Measurements from ENCODE around the gene ASB1. TPM values are rescaled to one million over a fixed set of nuclear protein-coding genes. Genes with fewer than 3 reads are reported as not detected.

ASB1 gene
- total and polyA plus RNA-seq, 2 donors (not counting 1 experiment from before 2014, with no cell fraction given), result 19.3 to 40.6 TPM

DNA sequence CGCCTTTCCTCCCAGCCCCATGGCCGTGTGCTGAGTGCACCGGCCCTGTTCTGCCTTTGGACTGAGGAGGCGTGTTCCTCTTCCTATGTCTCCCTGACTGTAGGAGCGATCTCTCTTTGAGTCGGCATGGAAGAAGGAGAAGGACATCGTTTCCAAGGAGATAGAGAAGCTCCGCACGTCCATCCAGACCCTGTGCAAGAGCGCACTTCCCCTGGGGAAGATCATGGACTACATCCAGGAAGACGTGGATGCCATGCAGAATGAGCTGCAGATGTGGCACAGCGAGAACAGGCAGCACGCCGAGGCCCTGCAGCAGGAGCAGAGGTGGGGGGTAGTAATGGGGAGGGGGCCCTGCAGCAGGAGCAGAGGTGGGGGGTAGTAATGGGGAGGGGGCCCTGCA, 29.4 kb upstream of the ASB1 start:
- Histone ChIP-seq H3K27me3 (ENCODE audit: control insufficient read depth, insufficient read depth, low read length) (no peaks in the 10 kb centered on the region), H3K27ac (ENCODE audit: insufficient read depth, low read length) (no peak overlapping the region), H3K36me3 (ENCODE audit: control insufficient read depth, insufficient read depth, low read length) (no peaks in the 10 kb centered on the region), H3K9ac (ENCODE audit: insufficient read depth, low read length) (no peak overlapping the region), H3K4me2 (ENCODE audit: extremely low read depth, insufficient read depth, low read length) (no peak overlapping the region), H2AFZ (ENCODE audit: low read length) (no peak overlapping the region), H4K20me1 (ENCODE audit: control insufficient read depth, extremely low read depth, insufficient read depth, low read length) (no peaks in the 10 kb centered on the region), H3K79me2 (ENCODE audit: control insufficient read depth, insufficient read depth, low read length) (no peaks in the 10 kb centered on the region), H3K9me3 (ENCODE audit: control insufficient read depth, insufficient read depth, low read depth, low read length) (no peaks in the 10 kb centered on the region), H3K4me1 (ENCODE audit: control insufficient read depth, extremely low read depth, insufficient read depth, low read length) (no peaks in the 10 kb centered on the region), H3K4me3 (replicated peaks in 1 of 4; ENCODE audit: control extremely low read depth in 1 of 4, insufficient read depth in 1 of 4, low read depth in 3 of 4, low read length in 4 of 4) (no peak overlapping the region)
- no peak for DNase-seq (ENCODE audit: low read depth in 2 of 2)
- TF ChIP-seq, protein P1, sequence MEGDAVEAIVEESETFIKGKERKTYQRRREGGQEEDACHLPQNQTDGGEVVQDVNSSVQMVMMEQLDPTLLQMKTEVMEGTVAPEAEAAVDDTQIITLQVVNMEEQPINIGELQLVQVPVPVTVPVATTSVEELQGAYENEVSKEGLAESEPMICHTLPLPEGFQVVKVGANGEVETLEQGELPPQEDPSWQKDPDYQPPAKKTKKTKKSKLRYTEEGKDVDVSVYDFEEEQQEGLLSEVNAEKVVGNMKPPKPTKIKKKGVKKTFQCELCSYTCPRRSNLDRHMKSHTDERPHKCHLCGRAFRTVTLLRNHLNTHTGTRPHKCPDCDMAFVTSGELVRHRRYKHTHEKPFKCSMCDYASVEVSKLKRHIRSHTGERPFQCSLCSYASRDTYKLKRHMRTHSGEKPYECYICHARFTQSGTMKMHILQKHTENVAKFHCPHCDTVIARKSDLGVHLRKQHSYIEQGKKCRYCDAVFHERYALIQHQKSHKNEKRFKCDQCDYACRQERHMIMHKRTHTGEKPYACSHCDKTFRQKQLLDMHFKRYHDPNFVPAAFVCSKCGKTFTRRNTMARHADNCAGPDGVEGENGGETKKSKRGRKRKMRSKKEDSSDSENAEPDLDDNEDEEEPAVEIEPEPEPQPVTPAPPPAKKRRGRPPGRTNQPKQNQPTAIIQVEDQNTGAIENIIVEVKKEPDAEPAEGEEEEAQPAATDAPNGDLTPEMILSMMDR (conservative IDR thresholded peaks at IDR 0.05 in 1 of 2, IDR thresholded peaks at IDR 0.05 in 1 of 2; ENCODE audit: low read depth in 1 of 2, low read length in 2 of 2), result no peak
- TF ChIP-seq EZH2 (IDR thresholded peaks at IDR 0.05; ENCODE audit: low read length, missing control alignments), result no peak

DNA sequence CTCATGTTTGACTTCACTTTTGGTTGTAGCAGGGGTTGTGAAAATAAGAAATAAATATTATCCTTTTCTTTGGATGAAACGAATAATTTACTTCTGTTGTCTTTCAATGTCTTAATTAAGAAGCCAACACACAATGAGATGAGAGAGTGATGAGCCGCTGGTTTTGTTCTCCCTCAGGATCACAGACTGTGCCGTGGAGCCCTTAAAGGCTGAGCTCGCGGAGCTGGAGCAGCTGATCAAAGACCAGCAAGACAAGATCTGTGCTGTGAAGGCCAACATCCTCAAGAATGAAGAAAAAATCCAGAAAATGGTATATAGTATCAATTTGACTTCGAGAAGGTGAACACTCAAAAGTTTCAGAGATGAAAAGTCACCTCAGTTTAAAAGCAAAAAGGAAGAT, 28.1 kb upstream of the ASB1 start:
- Histone ChIP-seq H3K9ac (ENCODE audit: insufficient read depth, low read length) (no peak overlapping the region), H3K27ac (ENCODE audit: insufficient read depth, low read length) (no peak overlapping the region), H3K27me3 (ENCODE audit: control insufficient read depth, insufficient read depth, low read length) (no peaks in the 10 kb centered on the region), H3K36me3 (ENCODE audit: control insufficient read depth, insufficient read depth, low read length) (no peaks in the 10 kb centered on the region), H3K9me3 (ENCODE audit: control insufficient read depth, insufficient read depth, low read depth, low read length) (no peaks in the 10 kb centered on the region), H3K4me1 (ENCODE audit: control insufficient read depth, extremely low read depth, insufficient read depth, low read length) (no peaks in the 10 kb centered on the region), H3K4me3 (replicated peaks in 1 of 4; ENCODE audit: control extremely low read depth in 1 of 4, insufficient read depth in 1 of 4, low read depth in 3 of 4, low read length in 4 of 4) (no peak overlapping the region), H2AFZ (ENCODE audit: low read length) (no peak overlapping the region), H3K4me2 (ENCODE audit: extremely low read depth, insufficient read depth, low read length) (no peak overlapping the region), H3K79me2 (ENCODE audit: control insufficient read depth, insufficient read depth, low read length) (no peaks in the 10 kb centered on the region), H4K20me1 (ENCODE audit: control insufficient read depth, extremely low read depth, insufficient read depth, low read length) (no peaks in the 10 kb centered on the region)
- TF ChIP-seq, protein P1 (conservative IDR thresholded peaks at IDR 0.05 in 1 of 2, IDR thresholded peaks at IDR 0.05 in 1 of 2; ENCODE audit: low read depth in 1 of 2, low read length in 2 of 2), result no peak
- no peak for TF ChIP-seq EZH2 (IDR thresholded peaks at IDR 0.05; ENCODE audit: low read length, missing control alignments)
- no peak for DNase-seq (ENCODE audit: low read depth in 2 of 2)

- Histone ChIP-seq H3K79me2 (ENCODE audit: control insufficient read depth, insufficient read depth, low read length) (no peaks in the 10 kb centered on the region), H2AFZ (ENCODE audit: low read length) (no peak overlapping the region), H3K36me3 (ENCODE audit: control insufficient read depth, insufficient read depth, low read length) (no peaks in the 10 kb centered on the region), H3K9ac (ENCODE audit: insufficient read depth, low read length) (no peak overlapping the region), H3K4me1 (ENCODE audit: control insufficient read depth, extremely low read depth, insufficient read depth, low read length) (no peaks in the 10 kb centered on the region), H3K4me3 (replicated peaks in 1 of 4; ENCODE audit: control extremely low read depth in 1 of 4, insufficient read depth in 1 of 4, low read depth in 3 of 4, low read length in 4 of 4) (no peak overlapping the region), H3K9me3 (ENCODE audit: control insufficient read depth, insufficient read depth, low read depth, low read length) (no peaks in the 10 kb centered on the region), H3K27ac (ENCODE audit: insufficient read depth, low read length) (no peak overlapping the region), H3K4me2 (ENCODE audit: extremely low read depth, insufficient read depth, low read length) (no peak overlapping the region), H3K27me3 (ENCODE audit: control insufficient read depth, insufficient read depth, low read length) (no peaks in the 10 kb centered on the region), H4K20me1 (ENCODE audit: control insufficient read depth, extremely low read depth, insufficient read depth, low read length) (no peaks in the 10 kb centered on the region)
- TF ChIP-seq, protein P1 (conservative IDR thresholded peaks at IDR 0.05 in 1 of 2, IDR thresholded peaks at IDR 0.05 in 1 of 2; ENCODE audit: low read depth in 1 of 2, low read length in 2 of 2), result no peak
- TF ChIP-seq EZH2 (IDR thresholded peaks at IDR 0.05; ENCODE audit: low read length, missing control alignments), result no peak
- no peak for DNase-seq (ENCODE audit: low read depth in 2 of 2)
These were observed 27.6 kb upstream of the ASB1 start for GRCh38 chr2:238399094-238399493.
